Activated T-helper 1 cell treated with anti-CD3 and anti-CD28 coated beads, Interleukin-2, amount 50 U/mL, for 16 hours (primary cell): ENCODE data around the gene SLC35D2.
"Not testable (repeated sequence)": the region's sequence is repeated elsewhere in the genome, so short reads cannot be mapped to it uniquely, and the experiment has no call there.

Experiments used
- DNase-seq, 2 donors: peaks; one replicate each; pipeline ENCODE4 v3.0.0-alpha.2; 2020; ENCODE audit warnings: low read depth in 1 of 2, low spot score in 1 of 2

Gene SLC35D2

GRCh38 chr9:96400132-96400910 lies 16.8 kb upstream of the SLC35D2 start:
- no peak for DNase-seq

- DNase-seq = no peak
These were observed 15.8 kb upstream of the SLC35D2 start for GRCh38 chr9:96399325-96399633.

- DNase-seq = no peak
These were observed 15.2 kb upstream of the SLC35D2 start for GRCh38 chr9:96398582-96399324.

GRCh38 chr9:96395964-96396363 lies 12.5 kb upstream of the SLC35D2 start:
- DNase-seq = no peak

GRCh38 chr9:96394832-96395496 lies 11.5 kb upstream of the SLC35D2 start:
- no peak for DNase-seq

- no peak for DNase-seq
These were observed 8.8 kb upstream of the SLC35D2 start for GRCh38 chr9:96392263-96392662.

GRCh38 chr9:96391021-96391765 lies 7.7 kb upstream of the SLC35D2 start:
- DNase-seq = no peak

GRCh38 chr9:96388144-96388543 lies 4.6 kb upstream of the SLC35D2 start:
- DNase-seq = no peak

- no peak for DNase-seq
These were observed 2.6 kb upstream of the SLC35D2 start for GRCh38 chr9:96386157-96386556.

- DNase-seq = no peak
These were observed 709 bp downstream of the SLC35D2 start for GRCh38 chr9:96382839-96383164.

- DNase-seq = no peak
These were observed 1.3 kb downstream of the SLC35D2 start for GRCh38 chr9:96382175-96382574.

- no peak for DNase-seq
These were observed 1.8 kb downstream of the SLC35D2 start for GRCh38 chr9:96381696-96382095.

GRCh38 chr9:96381125-96381524 lies 2.4 kb downstream of the SLC35D2 start:
- DNase-seq = no peak

GRCh38 chr9:96379461-96379860 lies 4.0 kb downstream of the SLC35D2 start:
- DNase-seq = no peak

- no peak for DNase-seq
These were observed 5.3 kb downstream of the SLC35D2 start for GRCh38 chr9:96378187-96378586.

GRCh38 chr9:96376891-96377874 lies 6.3 kb downstream of the SLC35D2 start:
- DNase-seq = no peak

- not testable (repeated sequence) for DNase-seq
These were observed 8.0 kb downstream of the SLC35D2 start for GRCh38 chr9:96375507-96375906.

GRCh38 chr9:96367943-96368342 lies 15.6 kb downstream of the SLC35D2 start:
- no peak for DNase-seq

GRCh38 chr9:96363175-96363967 lies 20.1 kb downstream of the SLC35D2 start:
- DNase-seq = no peak

GRCh38 chr9:96362119-96362518 lies 21.4 kb downstream of the SLC35D2 start:
- not testable (repeated sequence) for DNase-seq
